Measurements from ENCODE around the gene SLC22A17.

DNA sequence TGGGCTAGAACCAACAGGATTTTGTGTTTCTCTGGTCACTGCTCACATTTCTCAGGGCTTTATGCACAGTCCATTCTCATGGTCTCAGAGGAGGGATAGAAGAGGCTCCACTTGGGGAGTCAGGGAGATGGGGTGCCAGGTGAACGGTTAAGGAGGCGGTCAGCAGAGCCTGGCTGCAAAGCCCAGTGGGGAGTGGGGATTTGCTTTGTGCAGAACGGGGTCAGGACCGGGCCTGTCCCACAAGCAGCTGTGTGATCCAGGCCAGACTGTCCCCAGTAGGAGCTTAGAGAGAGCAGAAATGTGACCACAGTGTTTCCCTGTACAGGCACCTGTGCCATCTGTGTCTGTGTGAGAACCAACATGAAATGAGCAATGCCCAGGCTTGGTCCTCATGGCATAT is 28.3 kb upstream of the SLC22A17 start:
- TF ChIP-seq, protein P1, sequence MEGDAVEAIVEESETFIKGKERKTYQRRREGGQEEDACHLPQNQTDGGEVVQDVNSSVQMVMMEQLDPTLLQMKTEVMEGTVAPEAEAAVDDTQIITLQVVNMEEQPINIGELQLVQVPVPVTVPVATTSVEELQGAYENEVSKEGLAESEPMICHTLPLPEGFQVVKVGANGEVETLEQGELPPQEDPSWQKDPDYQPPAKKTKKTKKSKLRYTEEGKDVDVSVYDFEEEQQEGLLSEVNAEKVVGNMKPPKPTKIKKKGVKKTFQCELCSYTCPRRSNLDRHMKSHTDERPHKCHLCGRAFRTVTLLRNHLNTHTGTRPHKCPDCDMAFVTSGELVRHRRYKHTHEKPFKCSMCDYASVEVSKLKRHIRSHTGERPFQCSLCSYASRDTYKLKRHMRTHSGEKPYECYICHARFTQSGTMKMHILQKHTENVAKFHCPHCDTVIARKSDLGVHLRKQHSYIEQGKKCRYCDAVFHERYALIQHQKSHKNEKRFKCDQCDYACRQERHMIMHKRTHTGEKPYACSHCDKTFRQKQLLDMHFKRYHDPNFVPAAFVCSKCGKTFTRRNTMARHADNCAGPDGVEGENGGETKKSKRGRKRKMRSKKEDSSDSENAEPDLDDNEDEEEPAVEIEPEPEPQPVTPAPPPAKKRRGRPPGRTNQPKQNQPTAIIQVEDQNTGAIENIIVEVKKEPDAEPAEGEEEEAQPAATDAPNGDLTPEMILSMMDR (IDR thresholded peaks at IDR 0.05) = no peak
- TF ChIP-seq POLR2A (IDR thresholded peaks at IDR 0.05) (no peak), POLR2AphosphoS5 (IDR thresholded peaks at IDR 0.05) (no peak)
